K562 (cell line): ENCODE measurements around the gene IL23A. TPM values are rescaled to one million over a fixed set of nuclear protein-coding genes. Genes with fewer than 3 reads are reported as not detected.

Source experiments
- BRD9 ChIP-seq: fragments of 450-650 bp; IDR thresholded peaks from 2 replicates; pipeline ENCODE4 v1.6.1; 2018; ENCODE audit warnings: low read depth; ENCODE audit not compliant: partially characterized antibody
- CHCHD3 ChIP-seq: fragments of 250-450 bp; sonication (Bioruptor Pico); IDR thresholded peaks from 2 replicates; pipeline ENCODE4 v2.1.2; 2022; ENCODE audit warnings: mild to moderate bottlenecking
- EZH2 ChIP-seq: IDR thresholded peaks from 2 replicates; pipeline ENCODE4 v1.6.1; 2012; ENCODE audit warnings: low read depth, mild to moderate bottlenecking, inconsistent platforms, low read length, borderline replicate concordance
- IRF9 ChIP-seq: fragments of 450-650 bp; IDR thresholded peaks from 2 replicates; pipeline ENCODE4 v1.6.1; 2016; ENCODE audit warnings: missing biosample characterization, missing genetic modification characterization
- KLF16 ChIP-seq: IDR thresholded peaks from 2 replicates; pipeline ENCODE4 v1.6.1; 2016; ENCODE audit warnings: antibody characterized with exemption
- MCM2 ChIP-seq: fragments of 450-650 bp; IDR thresholded peaks from 2 replicates; pipeline ENCODE4 v1.6.1; 2017; ENCODE audit warnings: low read depth, mild to moderate bottlenecking
- MTA1 ChIP-seq: fragments of 450-650 bp; IDR thresholded peaks from 2 replicates; pipeline ENCODE4 v1.6.1; 2017; ENCODE audit warnings: borderline replicate concordance
- MTA3 ChIP-seq: fragments of 450-650 bp; formaldehyde crosslinking; IDR thresholded peaks from 2 replicates; pipeline ENCODE4 v1.6.1; 2017; ENCODE audit warnings: mild to moderate bottlenecking, borderline replicate concordance
- NEUROD1 ChIP-seq: fragments of 150-350 bp; IDR thresholded peaks from 2 replicates; pipeline ENCODE4 v1.6.1; 2014; ENCODE audit warnings: borderline replicate concordance, low read length, low read depth; ENCODE audit not compliant: partially characterized antibody
- RREB1 ChIP-seq: fragments of 250-450 bp; sonication (Bioruptor Pico); IDR thresholded peaks from 2 replicates; pipeline ENCODE4 v1.4.0; 2020
- SMAD1 ChIP-seq: fragments of 150-350 bp; IDR thresholded peaks from 2 replicates; pipeline ENCODE4 v1.6.1; 2014; ENCODE audit warnings: low read length, low read depth; ENCODE audit not compliant: partially characterized antibody
- SNAPC5 ChIP-seq: fragments of 250-450 bp; sonication (Bioruptor Pico); IDR thresholded peaks from 2 replicates; pipeline ENCODE4 v1.8.0; 2021; ENCODE audit warnings: moderate library complexity, mild to moderate bottlenecking, inconsistent platforms
- SNRNP70 ChIP-seq: fragments of 200-400 bp; formaldehyde crosslinking; optimal IDR thresholded peaks from 2 replicates; pipeline ENCODE3; 2017; ENCODE audit warnings: low read depth, low read length
- TAF7 ChIP-seq: fragments of 450-650 bp; IDR thresholded peaks from 2 replicates; pipeline ENCODE4 v1.6.1; 2016; ENCODE audit warnings: missing genetic modification characterization, missing compliant biosample characterization
- TEAD2 ChIP-seq: fragments of 450-650 bp; IDR thresholded peaks from 2 replicates; pipeline ENCODE4 v1.6.1; 2016; ENCODE audit warnings: missing genetic modification characterization, control low read depth, missing compliant biosample characterization
- U2AF2 ChIP-seq: fragments of 200-400 bp; formaldehyde crosslinking; optimal IDR thresholded peaks from 2 replicates; pipeline ENCODE3; 2017; ENCODE audit warnings: low read depth, mild to moderate bottlenecking, low read length
- USF2 ChIP-seq: sonication (generic); formaldehyde crosslinking; IDR thresholded peaks from 2 replicates; pipeline ENCODE4 v1.5.0; 2020; ENCODE audit warnings: missing genetic modification reagents
- ZNF512 ChIP-seq: IDR thresholded peaks from 2 replicates; pipeline ENCODE4 v1.6.1; 2016; ENCODE audit warnings: missing genetic modification characterization, missing compliant biosample characterization
- polyA plus RNA-seq, 8 experiments: library from polyadenylated mRNA; depleted of rRNA in 4 of 8; stranded (reverse) in 5 of 8; unstranded in 3 of 8; fragments of >200 nt; fragmentation: Nextera tagmentation in 2 of 8; fragmentation: Illumina TruSeq in 1 of 8; extraction: Ambion mirVana in 2 of 8; extraction: Trizol in 1 of 8; gene quantifications; 2 replicates each; pipeline versions ENCODE4 v1.2.1 to v1.2.3, GENCODE V29; 2011 to 2014; ENCODE audit warnings: inconsistent platforms in 1 of 8, missing spikeins in 1 of 8
- total RNA-seq, 7 experiments: library from RNA; depleted of rRNA in 6 of 7; stranded (reverse); fragments of >200 nt in 6 of 7; fragmentation: Illumina TruSeq in 2 of 7; extraction: Trizol in 2 of 7; gene quantifications; 2 replicates each; pipeline versions ENCODE4 v1.2.1 to v1.2.3, GENCODE V29; 2011 to 2021; ENCODE audit warnings: low replicate concordance in 1 of 7

Gene IL23A
- total and polyA plus RNA-seq, 9 of the 15 experiments (the other 6 are each of a cell fraction or from before 2014, with no cell fraction given) = 4.4 to 37.2 (median 9.6) TPM

GRCh38 chr12:56333679-56334489 lies 4.8 kb upstream of the IL23A start, which contains the start of gene PAN2 (continued):
- TF ChIP-seq RREB1 (no peak), MTA1 (no peak; the same call in 1 of the 2 replicates), ZNF512 (tag) (no peak), SNRNP70 (no peak), SMAD1 (peak; percentile 61), CHCHD3 (CRISPR knock-in tag) (no peak; the same call in 1 of the 2 replicates), EZH2 (no peak), TEAD2 (tag) (0 out of 2 replicates have a peak, but pooled peaks have one; percentile 21), U2AF2 (no peak), MCM2 (no peak), TAF7 (tag) (peak; percentile 46), USF2 (no peak), NEUROD1 (peak; percentile 91), IRF9 (no peak), BRD9 (peak; percentile 46), MTA3 (peak; percentile 95), SNAPC5 (CRISPR knock-in tag) (no peak), KLF16 (peak; percentile 61; the same call in 1 of the 2 replicates)
